OCI-LY7 (cell line): ENCODE results near the gene RNF26. TPM values are rescaled to one million over a fixed set of nuclear protein-coding genes. Genes with fewer than 3 reads are reported as not detected.
A peak's percentile ranks its signal among the peaks of the same experiment; 100 is the strongest.

Experiments used
- BruUV-seq: library from RNA; stranded (reverse); fragments of 400-500 nt; replicated peaks from 2 replicates; lab custom pipeline; 2021; lab: Mats Ljungman, UMichigan
- CTCF ChIA-PET: fragments of 300-600 bp; sonication (Branson Sonifier 250); formaldehyde crosslinking; loops from one replicate; lab custom pipeline; 2022; ENCODE audit warnings: antibody characterized with exemption; ENCODE audit not compliant: unreplicated experiment; lab: Charles Lee
- POLR2A ChIA-PET: fragments of 300-600 bp; sonication (Branson Sonifier 250); formaldehyde crosslinking; loops from one replicate; lab custom pipeline; 2022; ENCODE audit warnings: antibody characterized with exemption; lab: Charles Lee
- DNase-seq: peaks from one replicate; pipeline ENCODE4 v3.0.0-alpha.2; 2015; ENCODE audit warnings: low spot score
- H2AFZ ChIP-seq: fragments of 200-600 bp; sonication (generic), shearing (Covaris generic); 2 replicates; pipeline ENCODE4 v1.6.1; 2014; ENCODE audit warnings: mild to moderate bottlenecking, antibody characterized with exemption, low read length, moderate library complexity
- H3K27ac ChIP-seq: fragments of 200-600 bp; sonication (generic); 2 replicates; pipeline ENCODE4 v1.5.1; 2014; ENCODE audit warnings: mixed run types, low read depth, mild to moderate bottlenecking, moderate library complexity, low read length, inconsistent platforms; ENCODE audit not compliant: poor library complexity, severe bottlenecking
- H3K36me3 ChIP-seq: fragments of 200-600 bp; sonication (generic); 2 replicates; pipeline ENCODE4 v1.6.1; 2014; ENCODE audit warnings: mild to moderate bottlenecking, antibody characterized with exemption, low read length, moderate library complexity, mixed read lengths; ENCODE audit not compliant: insufficient read depth
- H3K4me1 ChIP-seq: fragments of 200-600 bp; sonication (generic); 2 replicates; pipeline ENCODE4 v1.5.1; 2014; ENCODE audit warnings: mild to moderate bottlenecking, low read length; ENCODE audit not compliant: insufficient read depth, poor library complexity, severe bottlenecking
- H3K4me2 ChIP-seq: fragments of 200-600 bp; sonication (generic); 2 replicates; pipeline ENCODE4 v1.6.1; 2014; ENCODE audit warnings: mild to moderate bottlenecking, low read length
- H3K4me3 ChIP-seq: fragments of 200-600 bp; sonication (generic); 2 replicates; pipeline ENCODE4 v1.5.1; 2014; ENCODE audit warnings: mild to moderate bottlenecking, low read depth, low read length; ENCODE audit not compliant: poor library complexity, severe bottlenecking
- H3K79me2 ChIP-seq: fragments of 200-600 bp; sonication (generic); 2 replicates; pipeline ENCODE4 v1.6.1; 2016; ENCODE audit warnings: low read depth, mild to moderate bottlenecking, low read length, moderate library complexity, mixed read lengths; ENCODE audit not compliant: insufficient read depth
- H3K9me2 ChIP-seq: fragments of 200-600 bp; sonication (generic); 2 replicates; pipeline ENCODE4 v1.6.1; 2016; ENCODE audit warnings: mild to moderate bottlenecking, low read length, mixed read lengths; ENCODE audit not compliant: insufficient read depth
- H3K9me3 ChIP-seq: fragments of 200-600 bp; sonication (generic); 2 replicates; pipeline ENCODE4 v1.6.1; 2014; ENCODE audit warnings: mild to moderate bottlenecking, mixed run types, low read length, mixed read lengths
- H4K20me1 ChIP-seq: fragments of 200-600 bp; sonication (generic); 2 replicates; pipeline ENCODE4 v1.6.1; 2014; ENCODE audit warnings: mild to moderate bottlenecking, antibody characterized with exemption, low read length, moderate library complexity, mixed read lengths; ENCODE audit not compliant: insufficient read depth
- CTCF ChIP-seq: fragments of 200-600 bp; sonication (generic); conservative IDR thresholded peaks from 2 replicates; pipeline ENCODE4 v1.5.1; 2014; ENCODE audit warnings: mild to moderate bottlenecking, antibody characterized with exemption, low read length, moderate library complexity, mixed read lengths
- EZH2phosphoT487 ChIP-seq: fragments of 200-600 bp; sonication (generic); IDR thresholded peaks from 2 replicates; pipeline ENCODE4 v1.6.1; 2018; ENCODE audit warnings: low read depth, borderline replicate concordance, mild to moderate bottlenecking, mixed run types, antibody characterized with exemption, low read length, moderate library complexity, mixed read lengths
- intact Hi-C: fragments of 100-400 bp; cut with micrococcal nuclease; formaldehyde crosslinking; loops from one replicate; pipeline ENCODE4 v1.10.0; 2022; ENCODE audit not compliant: unreplicated experiment
- total RNA-seq, 2 experiments: library from RNA; depleted of rRNA in 1 of 2; stranded (reverse); fragments of >200 nt in 1 of 2; shearing (Covaris generic) in 1 of 2; gene quantifications; 2 replicates each; pipeline ENCODE4 v1.2.3, GENCODE V29; 2014 to 2022

RNF26 gene
- total RNA-seq, 2 experiments from 2014 or later, result 13.9 to 52.5 TPM

- Histone ChIP-seq H2AFZ (no peak overlapping the region), H3K36me3 (peaks cover 13% of the 10 kb centered on the region), H3K27ac (peak overlapping the region; percentile 83), H3K4me1 (peaks cover 83% of the 10 kb centered on the region), H3K9me2 (no peaks in the 10 kb centered on the region), H3K79me2 (peaks cover 27% of the 10 kb centered on the region), H3K4me3 (peak overlapping the region; percentile 78), H4K20me1 (no peaks in the 10 kb centered on the region), H3K9me3 (no peaks in the 10 kb centered on the region), H3K4me2 (peak overlapping the region; percentile 92)
- TF ChIP-seq CTCF, result no peak
- no peak for TF ChIP-seq EZH2phosphoT487
- POLR2A ChIA-PET, result interaction anchor here (1.5 to 4.5 kb wide), 2 partner anchors 12 to 29 kb away, joined by 4 to 26 read pairs; partner anchors contain the start of gene RNF26
- intact Hi-C loops, result loop anchor here (5.0 kb wide), 1 partner anchor 121 kb away; no protein-coding TSS in a partner anchor
- BruUV-seq, result no TSS peak
- CTCF ChIA-PET, result interaction anchor here (0.6 to 0.7 kb wide), 2 partner anchors 60 to 191 kb away, joined by 3 to 6 read pairs; no protein-coding TSS in a partner anchor
- DNase-seq, result no peak
Measured at GRCh38 chr11:119363081-119363850, 28.9 kb downstream of the RNF26 start.

- no peaks in the 10 kb centered on the region for H3K9me3 ChIP-seq
- peak overlapping the region; percentile 78 for H3K4me3 ChIP-seq
- CTCF ChIA-PET, result interaction anchor here (0.6 to 1.2 kb wide), 5 partner anchors 9 to 192 kb away, joined by 3 to 6 read pairs (median 4); no protein-coding TSS in a partner anchor
- peaks cover 27% of the 10 kb centered on the region for H3K79me2 ChIP-seq
- H3K4me1 ChIP-seq, result peaks cover 86% of the 10 kb centered on the region
- no TSS peak for BruUV-seq
- peak overlapping the region; percentile 92 for H3K4me2 ChIP-seq
- intact Hi-C loops, result loop anchor here (5.0 kb wide), 1 partner anchor 122 kb away; no protein-coding TSS in a partner anchor
- H3K36me3 ChIP-seq, result peaks cover 6% of the 10 kb centered on the region
- peak overlapping the region; percentile 83 for H3K27ac ChIP-seq
- DNase-seq, result peak; percentile 83
- H2AFZ ChIP-seq, result peak overlapping the region; percentile 20; the same call in 1 of the 2 replicates
- POLR2A ChIA-PET, result interaction anchor here (0.7 to 4.5 kb wide), 6 partner anchors 9 to 43 kb away, joined by 3 to 26 read pairs (median 4); partner anchors contain the start of gene RNF26
- peak; percentile 18; the same call in 1 of the 2 replicates for TF ChIP-seq CTCF
- no peak for TF ChIP-seq EZH2phosphoT487
- H3K9me2 ChIP-seq, result no peaks in the 10 kb centered on the region
- H4K20me1 ChIP-seq, result no peaks in the 10 kb centered on the region
Measured at GRCh38 chr11:119363851-119364590, 29.7 kb downstream of the RNF26 start.
